GM12878 (cell line): ENCODE measurements around the gene CGN.

ENCODE experiments used
- CTCF ChIP-seq, 3 experiments: IDR thresholded peaks in 2 of 3; conservative IDR thresholded peaks in 1 of 3; 2 replicates each; pipeline ENCODE4 v1.5.1; 2011; ENCODE audit warnings: low read depth in 3 of 3, low read length in 3 of 3, mild to moderate bottlenecking in 3 of 3, control low read depth in 2 of 3, moderate library complexity in 2 of 3, inconsistent platforms in 1 of 3, mixed read lengths in 1 of 3; ENCODE audit not compliant: control insufficient read depth in 2 of 3, insufficient read depth in 1 of 3; ENCODE audit errors: extremely low read depth in 1 of 3
- REST ChIP-seq: IDR thresholded peaks from 2 replicates; pipeline ENCODE4 v1.6.1; 2012; ENCODE audit warnings: mild to moderate bottlenecking, low read depth, low read length
- USF2 ChIP-seq: IDR thresholded peaks from 2 replicates; pipeline ENCODE4 v1.6.1; 2011; ENCODE audit warnings: low read depth, low read length, improper control_type of control experiment, borderline replicate concordance

GRCh38 chr1:151535326-151536271 is 24.4 kb downstream of the CGN start:
- TF ChIP-seq REST (no peak), USF2 (no peak), CTCF (IDR thresholded peaks at IDR 0.05 in 2 of 3, conservative IDR thresholded peaks at IDR 0.05 in 1 of 3; ENCODE audit: control insufficient read depth in 2 of 3, extremely low read depth in 1 of 3, insufficient read depth in 1 of 3, low read depth in 3 of 3, low read length in 3 of 3) (no peak)
